Keratinocyte (primary cell): ENCODE data around the gene CEP57L1. TPM values are rescaled to one million over a fixed set of nuclear protein-coding genes. Genes with fewer than 3 reads are reported as not detected.

Experiments used
- DNase-seq: peaks from one replicate; pipeline ENCODE4 v3.0.0-alpha.2; 2011; ENCODE audit warnings: low read depth, missing footprints, low spot score
- FAIRE-seq: peaks from 2 replicates; lab custom pipeline; 2011; peaks lifted over from hg19 to GRCh38; lab: Jason Lieb, UNC
- H2AFZ ChIP-seq: 2 replicates; pipeline ENCODE4 v1.6.0; 2012; ENCODE audit warnings: low read length, control low read depth, inconsistent platforms; ENCODE audit not compliant: control insufficient read depth
- H3K27ac ChIP-seq: 2 replicates; pipeline ENCODE4 v1.5.1; 2011; ENCODE audit warnings: low read length; ENCODE audit not compliant: control insufficient read depth, insufficient read depth
- H3K27me3 ChIP-seq: 3 replicates; pipeline ENCODE4 v1.6.0; 2011; ENCODE audit warnings: low read length; ENCODE audit not compliant: control insufficient read depth, insufficient read depth; ENCODE audit errors: extremely low read depth
- H3K36me3 ChIP-seq, 2 experiments: 2 replicates in 1 of 2; 3 replicates in 1 of 2; pipeline ENCODE4 v1.5.1; 2011; ENCODE audit warnings: low read length in 2 of 2, mild to moderate bottlenecking in 1 of 2; ENCODE audit not compliant: control insufficient read depth in 2 of 2, insufficient read depth in 2 of 2; ENCODE audit errors: extremely low read depth in 1 of 2
- H3K4me1 ChIP-seq: 3 replicates; pipeline ENCODE4 v1.5.1; 2011; ENCODE audit warnings: low read length; ENCODE audit not compliant: control insufficient read depth, insufficient read depth; ENCODE audit errors: extremely low read depth
- H3K4me2 ChIP-seq: 3 replicates; pipeline ENCODE4 v1.6.0; 2011; ENCODE audit warnings: low read depth, low read length; ENCODE audit not compliant: control insufficient read depth, insufficient read depth; ENCODE audit errors: extremely low read depth
- H3K4me3 ChIP-seq, 3 experiments: fragments of 200-600 bp in 1 of 3; sonication (generic) in 1 of 3; 2 replicates in 2 of 3; 3 replicates in 1 of 3; pipeline ENCODE4 v1.5.1; 2011 to 2016; ENCODE audit warnings: low read length in 3 of 3, mild to moderate bottlenecking in 3 of 3, control low read depth in 2 of 3, inconsistent platforms in 1 of 3, low read depth in 1 of 3, mixed read lengths in 1 of 3, mixed run types in 1 of 3, moderate library complexity in 1 of 3; ENCODE audit not compliant: control insufficient read depth in 2 of 3, insufficient read depth in 2 of 3; ENCODE audit errors: extremely low read depth in 1 of 3
- H3K79me2 ChIP-seq: 2 replicates; pipeline ENCODE4 v1.6.0; 2012; ENCODE audit warnings: low read length; ENCODE audit not compliant: control insufficient read depth, insufficient read depth
- H3K9ac ChIP-seq: 3 replicates; pipeline ENCODE4 v1.6.0; 2011; ENCODE audit warnings: low read length; ENCODE audit not compliant: control insufficient read depth, insufficient read depth; ENCODE audit errors: extremely low read depth
- H3K9me1 ChIP-seq: 3 replicates; pipeline ENCODE4 v1.6.0; 2011; ENCODE audit warnings: low read length; ENCODE audit not compliant: control insufficient read depth, insufficient read depth; ENCODE audit errors: extremely low read depth
- H3K9me3 ChIP-seq: 2 replicates; pipeline ENCODE4 v1.5.1; 2012; ENCODE audit warnings: low read depth, low read length; ENCODE audit not compliant: control insufficient read depth
- H4K20me1 ChIP-seq: 3 replicates; pipeline ENCODE4 v1.6.0; 2011; ENCODE audit warnings: low read length; ENCODE audit not compliant: control insufficient read depth, insufficient read depth; ENCODE audit errors: extremely low read depth
- EZH2 ChIP-seq: IDR thresholded peaks from one replicate; pipeline ENCODE4 v1.6.1; 2012; ENCODE audit warnings: inconsistent platforms, mild to moderate bottlenecking, low read length, moderate library complexity
- dilution Hi-C: fragments of 300-500 bp; cut with MboI; formaldehyde crosslinking; loops from one replicate; pipeline ENCODE4 v1.7.0; 2020; ENCODE audit warnings: low sequenced_read_pairs; ENCODE audit not compliant: extremely low pct_ligation_motif_present
- polyA plus RNA-seq, 5 experiments: library from polyadenylated mRNA; depleted of rRNA in 3 of 5; stranded (reverse) in 3 of 5; stranded (forward) in 1 of 5; unstranded in 1 of 5; fragments of >200 nt; gene quantifications; 1 replicate in 1 of 5; 2 replicates in 3 of 5; 3 replicates in 1 of 5; pipeline versions ENCODE4 v1.2.1 to v1.2.3, GENCODE V29; 2011 to 2012; ENCODE audit warnings: missing spikeins in 2 of 5, low read depth in 1 of 5, low replicate concordance in 1 of 5
- TF ChIP-seq, protein P1 (sequence below), 3 experiments: IDR thresholded peaks in 1 of 3; conservative IDR thresholded peaks in 1 of 3; optimal IDR thresholded peaks in 1 of 3; 2 replicates in 2 of 3; 3 replicates in 1 of 3; pipeline versions ENCODE3 to v1.5.1; 2011; ENCODE audit warnings: low read length in 3 of 3, mild to moderate bottlenecking in 3 of 3, moderate library complexity in 2 of 3, control low read depth in 1 of 3, inconsistent platforms in 1 of 3; ENCODE audit not compliant: insufficient read depth in 2 of 3; ENCODE audit errors: extremely low read depth in 1 of 3

The CEP57L1 gene
- polyA plus RNA-seq, 1 donor (not counting 4 experiments of a cell fraction or from before 2014, with no cell fraction given), result 14.2 TPM

DNA sequence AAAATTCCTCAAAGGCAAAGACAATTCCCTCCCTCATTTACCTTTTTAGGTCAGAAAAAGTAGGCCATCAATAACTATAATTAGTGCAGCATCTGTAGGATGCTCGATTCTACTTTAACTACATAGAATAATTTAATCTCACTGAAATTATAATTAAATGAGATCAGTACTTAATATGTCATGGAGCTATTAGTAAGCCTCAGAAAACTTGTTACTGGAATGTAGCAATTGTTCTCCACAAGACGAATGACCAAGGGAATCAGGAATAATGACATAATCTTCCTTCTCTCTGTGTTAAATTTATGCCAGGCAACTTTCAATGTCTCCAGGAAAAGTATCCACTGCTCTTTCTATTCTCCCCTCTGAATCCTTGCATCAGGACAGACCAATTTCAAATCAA lies 34.7 kb upstream of the CEP57L1 start:
- Histone ChIP-seq H3K4me3 (no peak overlapping the region), H3K4me2 (no peak overlapping the region), H3K27me3 (no peaks in the 10 kb centered on the region), H3K9ac (no peak overlapping the region), H2AFZ (no peak overlapping the region), H3K27ac (no peak overlapping the region), H3K79me2 (no peaks in the 10 kb centered on the region), H3K36me3 (no peaks in the 10 kb centered on the region), H4K20me1 (no peaks in the 10 kb centered on the region), H3K9me3 (no peaks in the 10 kb centered on the region), H3K9me1 (no peaks in the 10 kb centered on the region), H3K4me1 (no peaks in the 10 kb centered on the region)
- no peak for TF ChIP-seq EZH2
- TF ChIP-seq, protein P1, sequence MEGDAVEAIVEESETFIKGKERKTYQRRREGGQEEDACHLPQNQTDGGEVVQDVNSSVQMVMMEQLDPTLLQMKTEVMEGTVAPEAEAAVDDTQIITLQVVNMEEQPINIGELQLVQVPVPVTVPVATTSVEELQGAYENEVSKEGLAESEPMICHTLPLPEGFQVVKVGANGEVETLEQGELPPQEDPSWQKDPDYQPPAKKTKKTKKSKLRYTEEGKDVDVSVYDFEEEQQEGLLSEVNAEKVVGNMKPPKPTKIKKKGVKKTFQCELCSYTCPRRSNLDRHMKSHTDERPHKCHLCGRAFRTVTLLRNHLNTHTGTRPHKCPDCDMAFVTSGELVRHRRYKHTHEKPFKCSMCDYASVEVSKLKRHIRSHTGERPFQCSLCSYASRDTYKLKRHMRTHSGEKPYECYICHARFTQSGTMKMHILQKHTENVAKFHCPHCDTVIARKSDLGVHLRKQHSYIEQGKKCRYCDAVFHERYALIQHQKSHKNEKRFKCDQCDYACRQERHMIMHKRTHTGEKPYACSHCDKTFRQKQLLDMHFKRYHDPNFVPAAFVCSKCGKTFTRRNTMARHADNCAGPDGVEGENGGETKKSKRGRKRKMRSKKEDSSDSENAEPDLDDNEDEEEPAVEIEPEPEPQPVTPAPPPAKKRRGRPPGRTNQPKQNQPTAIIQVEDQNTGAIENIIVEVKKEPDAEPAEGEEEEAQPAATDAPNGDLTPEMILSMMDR (optimal IDR thresholded peaks at IDR 0.05 in 1 of 3, IDR thresholded peaks at IDR 0.05 in 1 of 3, conservative IDR thresholded peaks at IDR 0.05 in 1 of 3; ENCODE audit: extremely low read depth in 1 of 3, insufficient read depth in 2 of 3, low read length in 3 of 3), result no peak
- no peak for FAIRE-seq
- dilution Hi-C loops, result no loop called here
- no peak for DNase-seq

DNA sequence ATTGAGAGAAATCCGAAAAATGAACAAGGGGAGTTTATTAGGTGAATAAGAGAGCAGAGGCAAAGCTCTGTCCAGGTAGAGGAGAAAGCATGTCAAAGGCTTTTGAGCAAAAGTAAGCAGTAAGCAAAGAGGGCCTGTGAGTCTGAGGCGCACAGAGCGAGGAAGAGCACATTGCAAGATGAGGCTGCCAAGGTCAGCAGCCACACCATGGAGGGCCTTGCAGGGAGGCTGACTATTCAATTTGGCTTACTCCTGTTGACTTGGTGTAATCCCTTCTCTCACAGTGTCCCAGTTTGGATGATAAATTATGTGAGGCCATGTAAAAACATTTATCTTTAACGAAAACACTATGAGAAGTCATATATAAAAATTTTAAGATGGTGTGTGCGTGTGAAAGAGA lies 33.1 kb upstream of the CEP57L1 start:
- FAIRE-seq (no peak), DNase-seq (no peak)
- Histone ChIP-seq H3K4me2 (no peak overlapping the region), H2AFZ (no peak overlapping the region), H3K27me3 (no peaks in the 10 kb centered on the region), H3K9me1 (no peaks in the 10 kb centered on the region), H3K36me3 (no peaks in the 10 kb centered on the region), H3K9me3 (no peaks in the 10 kb centered on the region), H3K27ac (no peak overlapping the region), H3K4me3 (no peak overlapping the region), H4K20me1 (no peaks in the 10 kb centered on the region), H3K9ac (no peak overlapping the region), H3K4me1 (no peaks in the 10 kb centered on the region), H3K79me2 (no peaks in the 10 kb centered on the region)
- no peak for TF ChIP-seq EZH2
- TF ChIP-seq, protein P1 (optimal IDR thresholded peaks at IDR 0.05 in 1 of 3, IDR thresholded peaks at IDR 0.05 in 1 of 3, conservative IDR thresholded peaks at IDR 0.05 in 1 of 3; ENCODE audit: extremely low read depth in 1 of 3, insufficient read depth in 2 of 3, low read length in 3 of 3), result no peak
- dilution Hi-C loops, result no loop called here
